Measurements from ENCODE around the gene EXO1.

DNA sequence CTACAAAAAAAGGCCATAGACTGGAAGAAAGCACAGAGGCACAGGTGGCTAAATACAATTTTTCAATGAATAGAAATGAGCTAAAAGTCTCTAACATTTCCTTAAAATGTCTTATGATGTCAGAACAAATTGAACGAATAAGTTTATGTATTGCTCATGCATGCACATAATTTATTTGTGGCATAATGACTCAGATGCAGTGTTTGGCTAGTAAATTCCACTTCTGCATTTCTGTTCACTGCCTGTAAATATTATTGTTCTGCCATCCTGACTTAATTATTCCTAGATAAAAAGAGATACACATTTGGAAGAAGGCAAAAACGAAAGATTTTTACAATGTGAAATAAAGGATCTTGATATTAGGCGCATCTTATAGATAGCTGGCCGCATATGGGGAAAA is 26.6 kb upstream of the EXO1 start:
- TF ChIP-seq POLR2AphosphoS5 (IDR thresholded peaks at IDR 0.05) (no peak), POLR2A (IDR thresholded peaks at IDR 0.05) (no peak)
- TF ChIP-seq, protein P1, sequence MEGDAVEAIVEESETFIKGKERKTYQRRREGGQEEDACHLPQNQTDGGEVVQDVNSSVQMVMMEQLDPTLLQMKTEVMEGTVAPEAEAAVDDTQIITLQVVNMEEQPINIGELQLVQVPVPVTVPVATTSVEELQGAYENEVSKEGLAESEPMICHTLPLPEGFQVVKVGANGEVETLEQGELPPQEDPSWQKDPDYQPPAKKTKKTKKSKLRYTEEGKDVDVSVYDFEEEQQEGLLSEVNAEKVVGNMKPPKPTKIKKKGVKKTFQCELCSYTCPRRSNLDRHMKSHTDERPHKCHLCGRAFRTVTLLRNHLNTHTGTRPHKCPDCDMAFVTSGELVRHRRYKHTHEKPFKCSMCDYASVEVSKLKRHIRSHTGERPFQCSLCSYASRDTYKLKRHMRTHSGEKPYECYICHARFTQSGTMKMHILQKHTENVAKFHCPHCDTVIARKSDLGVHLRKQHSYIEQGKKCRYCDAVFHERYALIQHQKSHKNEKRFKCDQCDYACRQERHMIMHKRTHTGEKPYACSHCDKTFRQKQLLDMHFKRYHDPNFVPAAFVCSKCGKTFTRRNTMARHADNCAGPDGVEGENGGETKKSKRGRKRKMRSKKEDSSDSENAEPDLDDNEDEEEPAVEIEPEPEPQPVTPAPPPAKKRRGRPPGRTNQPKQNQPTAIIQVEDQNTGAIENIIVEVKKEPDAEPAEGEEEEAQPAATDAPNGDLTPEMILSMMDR (IDR thresholded peaks at IDR 0.05): no peak
